ENCODE measurements around the gene POLR3GL.

The POLR3GL gene

DNA sequence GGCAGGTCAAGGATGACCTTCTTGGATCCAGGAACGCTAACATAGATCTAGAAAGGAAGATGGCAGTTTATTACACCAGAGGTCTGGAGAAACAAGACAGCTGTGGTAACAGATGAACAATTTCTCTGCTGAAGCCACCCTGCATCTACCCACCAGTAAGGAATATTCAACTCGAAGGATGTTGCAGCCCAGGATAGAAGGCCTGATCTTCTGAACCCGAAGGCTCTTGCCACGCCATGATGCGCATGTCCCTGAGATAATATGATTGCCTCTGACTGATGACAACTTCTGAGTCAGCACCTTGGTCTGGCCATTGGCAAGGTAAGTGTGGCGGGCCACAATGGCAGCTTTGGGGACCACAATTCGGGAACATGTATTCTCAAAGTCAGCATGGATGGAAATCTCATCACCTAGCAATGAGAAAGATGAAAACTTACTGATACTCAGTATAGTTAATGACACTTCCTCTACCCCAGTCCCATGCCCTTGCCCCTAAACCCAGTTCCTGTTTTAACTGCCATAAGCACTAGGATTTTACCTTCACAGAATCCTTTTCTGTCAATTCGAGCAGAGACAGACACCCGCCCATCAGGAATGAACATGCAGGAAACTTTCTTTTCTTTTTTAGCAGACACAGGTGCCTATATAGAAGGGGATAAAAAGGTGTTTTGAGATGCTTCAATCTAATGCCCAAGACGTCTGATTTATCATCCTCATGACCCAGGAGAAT lies 30.1 kb downstream of the POLR3GL start:
- H3K9me3 Mint-ChIP-seq = no peaks in the 10 kb centered on the region

DNA sequence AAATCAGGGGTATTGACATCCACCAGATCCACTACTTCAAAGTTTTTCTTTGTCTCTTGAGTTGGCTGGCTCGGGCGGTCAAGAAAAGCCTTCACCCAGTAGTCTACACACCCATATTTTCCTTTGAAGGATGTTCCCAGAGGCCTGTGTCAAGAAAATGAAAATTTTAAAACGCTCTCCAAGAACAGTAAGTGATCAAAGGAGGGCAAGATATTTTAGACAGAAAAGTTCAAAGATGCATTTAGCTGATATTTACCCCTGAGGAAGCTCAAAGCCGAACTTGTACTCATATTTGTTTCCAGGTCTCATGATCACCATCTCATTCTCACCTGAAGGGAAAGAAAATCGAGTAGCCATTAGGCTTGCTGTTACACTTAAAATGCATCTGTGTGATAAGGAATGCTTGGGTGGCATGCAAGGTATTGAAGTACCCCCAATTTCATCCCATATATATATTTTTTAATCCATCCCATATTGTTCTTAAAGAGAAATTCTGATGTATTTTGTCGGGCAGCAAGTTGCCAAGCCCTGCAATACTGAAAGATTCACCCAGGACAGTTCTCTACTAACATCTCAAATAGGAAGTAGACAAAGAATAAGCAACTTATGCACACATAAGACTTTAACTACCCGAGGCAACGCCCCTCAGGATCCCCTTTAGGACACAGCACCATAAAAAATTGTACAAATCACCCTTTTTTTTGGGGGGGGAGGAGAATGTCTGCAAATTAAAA lies 30.8 kb downstream of the POLR3GL start:
- H3K27ac Mint-ChIP-seq = peak overlapping the region; percentile 95 to 97 (median 95)
- peak overlapping the region; percentile 90 to 96 (median 94) for H3K4me3 Mint-ChIP-seq
- peaks cover 62% of the 10 kb centered on the region for H3K4me1 Mint-ChIP-seq
- H3K36me3 Mint-ChIP-seq (ENCODE audit: low read depth) = peaks cover 58% of the 10 kb centered on the region
- TF ChIP-seq, protein P1, sequence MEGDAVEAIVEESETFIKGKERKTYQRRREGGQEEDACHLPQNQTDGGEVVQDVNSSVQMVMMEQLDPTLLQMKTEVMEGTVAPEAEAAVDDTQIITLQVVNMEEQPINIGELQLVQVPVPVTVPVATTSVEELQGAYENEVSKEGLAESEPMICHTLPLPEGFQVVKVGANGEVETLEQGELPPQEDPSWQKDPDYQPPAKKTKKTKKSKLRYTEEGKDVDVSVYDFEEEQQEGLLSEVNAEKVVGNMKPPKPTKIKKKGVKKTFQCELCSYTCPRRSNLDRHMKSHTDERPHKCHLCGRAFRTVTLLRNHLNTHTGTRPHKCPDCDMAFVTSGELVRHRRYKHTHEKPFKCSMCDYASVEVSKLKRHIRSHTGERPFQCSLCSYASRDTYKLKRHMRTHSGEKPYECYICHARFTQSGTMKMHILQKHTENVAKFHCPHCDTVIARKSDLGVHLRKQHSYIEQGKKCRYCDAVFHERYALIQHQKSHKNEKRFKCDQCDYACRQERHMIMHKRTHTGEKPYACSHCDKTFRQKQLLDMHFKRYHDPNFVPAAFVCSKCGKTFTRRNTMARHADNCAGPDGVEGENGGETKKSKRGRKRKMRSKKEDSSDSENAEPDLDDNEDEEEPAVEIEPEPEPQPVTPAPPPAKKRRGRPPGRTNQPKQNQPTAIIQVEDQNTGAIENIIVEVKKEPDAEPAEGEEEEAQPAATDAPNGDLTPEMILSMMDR (IDR thresholded peaks at IDR 0.05; ENCODE audit: unreplicated experiment in 3 of 3) = no peak
- no peaks in the 10 kb centered on the region for H3K9me3 Mint-ChIP-seq
- no peaks in the 10 kb centered on the region for H3K27me3 Mint-ChIP-seq (ENCODE audit: low read depth)

More for the DNA sequence above, 30.1 kb downstream of the POLR3GL start:
- Mint-ChIP-seq H3K4me3 (peak overlapping the region; percentile 90 to 96 (median 94)), H3K4me1 (peaks cover 57% of the 10 kb centered on the region), H3K27me3 (ENCODE audit: low read depth) (no peaks in the 10 kb centered on the region), H3K27ac (peak overlapping the region; percentile 95 to 97 (median 95)), H3K36me3 (ENCODE audit: low read depth) (peaks cover 59% of the 10 kb centered on the region)
- TF ChIP-seq, protein P1 (IDR thresholded peaks at IDR 0.05; ENCODE audit: unreplicated experiment in 3 of 3) = no peak

DNA sequence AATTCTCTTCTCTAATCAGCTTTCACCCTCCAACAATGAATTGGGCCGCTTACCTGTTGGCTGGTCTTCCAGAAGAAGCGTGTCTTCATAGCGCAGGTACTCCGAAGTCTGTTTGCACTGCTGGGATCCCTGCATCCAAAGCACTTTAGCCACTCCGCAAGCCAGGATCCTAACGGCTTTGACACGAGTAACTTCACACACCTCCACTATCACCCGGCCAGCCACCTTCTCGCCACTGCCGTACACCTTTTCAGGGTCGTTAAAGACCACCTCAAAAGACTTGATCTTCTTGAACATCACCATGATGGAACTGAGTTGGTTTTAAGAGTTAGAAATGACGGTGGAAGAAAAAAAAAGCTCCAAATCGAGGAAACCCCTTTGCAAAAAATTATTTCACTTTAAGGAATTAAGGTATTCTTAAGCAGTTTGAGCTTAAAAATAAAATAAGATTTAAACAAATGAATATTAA lies 31.5 kb downstream of the POLR3GL start:
- peak overlapping the region; percentile 95 to 97 (median 95) for H3K27ac Mint-ChIP-seq
- TF ChIP-seq, protein P1 (IDR thresholded peaks at IDR 0.05; ENCODE audit: unreplicated experiment in 3 of 3) = no peak
- no peaks in the 10 kb centered on the region for H3K9me3 Mint-ChIP-seq
- H3K4me3 Mint-ChIP-seq = peak overlapping the region; percentile 90 to 96 (median 94)
- peaks cover 55% of the 10 kb centered on the region for H3K36me3 Mint-ChIP-seq (ENCODE audit: low read depth)
- peaks cover 55% of the 10 kb centered on the region for H3K4me1 Mint-ChIP-seq
- no peaks in the 10 kb centered on the region for H3K27me3 Mint-ChIP-seq (ENCODE audit: low read depth)

DNA sequence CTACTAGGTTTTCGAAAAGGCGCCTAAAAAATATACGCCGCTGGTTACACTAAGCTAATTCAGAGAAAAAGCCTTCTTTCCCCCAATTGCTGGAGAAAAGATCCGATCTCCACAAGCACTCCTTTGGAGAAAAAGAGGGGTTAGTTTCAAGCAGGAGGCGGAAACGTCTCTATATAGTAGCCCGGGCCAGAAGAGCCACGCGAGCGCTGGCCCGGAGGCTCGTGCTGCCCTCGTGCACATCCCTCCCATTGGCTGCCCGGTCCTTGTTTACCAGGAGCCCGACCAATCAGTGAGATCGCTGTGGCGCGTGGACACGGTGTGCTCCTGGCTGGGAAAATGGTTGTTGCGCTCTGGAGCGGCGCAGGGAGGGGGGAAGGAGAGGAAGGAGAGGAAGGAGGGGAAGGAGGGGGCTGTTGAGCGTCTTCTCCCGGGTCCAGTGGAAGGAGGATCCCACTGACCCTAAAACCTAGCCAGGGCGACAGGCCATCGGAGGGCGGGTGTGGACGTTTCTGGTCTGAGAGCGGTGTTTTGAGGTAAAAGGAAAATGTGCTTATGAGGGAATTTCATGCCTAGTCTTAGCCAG lies 32.0 kb downstream of the POLR3GL start, which contains the start of gene TXNIP:
TXNIP (minus strand) TSS at position 147 of the 583 bp plus-strand sequence. CDS start 313 bp downstream, outside the sequence.
- peak within 1 kb of the TSS; percentile 90 to 96 (median 94) for H3K4me3 Mint-ChIP-seq
- peaks cover 50% of the 10 kb centered on the region for H3K36me3 Mint-ChIP-seq (ENCODE audit: low read depth)
- no peaks in the 10 kb centered on the region for H3K9me3 Mint-ChIP-seq
- TF ChIP-seq, protein P1 (IDR thresholded peaks at IDR 0.05; ENCODE audit: unreplicated experiment in 3 of 3) = no peak
- peaks cover 51% of the 10 kb centered on the region for H3K4me1 Mint-ChIP-seq
- H3K27ac Mint-ChIP-seq = peak within 1 kb of the TSS; percentile 95 to 97 (median 95)
- no peaks in the 10 kb centered on the region for H3K27me3 Mint-ChIP-seq (ENCODE audit: low read depth)

DNA sequence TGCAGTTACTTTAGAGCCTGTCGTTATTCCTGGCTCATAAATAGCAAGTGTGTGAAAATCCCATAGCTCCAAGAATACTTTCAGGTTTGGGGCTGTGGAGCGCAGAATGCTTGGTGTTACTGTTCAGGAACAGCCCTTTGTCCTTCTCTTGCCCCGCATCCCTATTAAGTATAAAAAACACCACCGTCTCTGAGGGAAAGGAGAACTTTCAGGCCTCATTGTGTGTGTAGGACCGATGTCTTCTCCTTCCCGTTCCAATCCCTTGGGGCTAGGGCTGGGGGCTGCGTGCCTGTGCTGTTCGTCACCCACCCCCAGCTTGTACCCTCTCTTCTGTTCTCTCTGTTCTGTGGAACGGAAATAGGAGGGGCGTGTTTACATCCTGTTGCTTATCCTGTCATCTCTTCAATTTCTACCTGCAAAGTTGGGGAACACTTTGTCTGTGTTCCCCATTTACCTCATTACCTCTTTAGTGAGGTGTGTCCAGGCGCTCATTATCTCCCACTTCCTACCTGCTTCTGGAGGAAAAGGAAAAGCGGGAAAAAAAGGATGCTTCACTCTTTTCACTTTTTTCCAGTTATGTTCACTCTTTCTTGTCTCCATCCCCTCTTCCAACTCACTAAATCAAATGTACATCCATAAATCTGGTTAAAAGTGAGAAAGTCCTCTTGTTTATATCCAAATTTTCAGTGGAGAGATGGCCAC lies 32.7 kb downstream of the POLR3GL start:
- Mint-ChIP-seq H3K4me3 (peak overlapping the region; percentile 90 to 96 (median 94)), H3K27me3 (ENCODE audit: low read depth) (no peaks in the 10 kb centered on the region), H3K4me1 (peaks cover 45% of the 10 kb centered on the region), H3K9me3 (no peaks in the 10 kb centered on the region), H3K27ac (peak overlapping the region; percentile 95 to 97 (median 95)), H3K36me3 (ENCODE audit: low read depth) (peaks cover 43% of the 10 kb centered on the region)
- TF ChIP-seq, protein P1 (IDR thresholded peaks at IDR 0.05; ENCODE audit: unreplicated experiment in 3 of 3) = no peak
